Astrocyte (in vitro differentiated cells and primary cell): ENCODE data around the gene PTPRN. TPM values are rescaled to one million over a fixed set of nuclear protein-coding genes. Genes with fewer than 3 reads are reported as not detected.

Source experiments
- DNase-seq: peaks from one replicate; pipeline ENCODE4 v3.0.0-alpha.2; 2010; ENCODE audit warnings: low read depth
- FAIRE-seq: peaks from 2 replicates; lab custom pipeline; 2011; peaks lifted over from hg19 to GRCh38; lab: Jason Lieb, UNC
- H2AFZ ChIP-seq: 2 replicates; pipeline ENCODE4 v1.6.0; 2012; ENCODE audit warnings: low read depth, low read length, inconsistent platforms
- H3K27ac ChIP-seq: 2 replicates; pipeline ENCODE4 v1.5.1; 2011; ENCODE audit warnings: low read depth, low read length, inconsistent platforms
- H3K27me3 ChIP-seq: 2 replicates; pipeline ENCODE4 v1.6.0; 2011; ENCODE audit warnings: low read length, inconsistent platforms; ENCODE audit not compliant: insufficient read depth
- H3K36me3 ChIP-seq: 2 replicates; pipeline ENCODE4 v1.5.1; 2011; ENCODE audit warnings: low read length, inconsistent platforms; ENCODE audit not compliant: insufficient read depth
- H3K4me1 ChIP-seq: 2 replicates; pipeline ENCODE4 v1.5.1; 2011; ENCODE audit warnings: low read length, inconsistent platforms; ENCODE audit not compliant: insufficient read depth
- H3K4me2 ChIP-seq: 2 replicates; pipeline ENCODE4 v1.6.0; 2012; ENCODE audit warnings: low read length, inconsistent platforms
- H3K4me3 ChIP-seq: 2 replicates; pipeline ENCODE4 v1.5.1; 2011; ENCODE audit warnings: low read depth, mild to moderate bottlenecking, low read length, inconsistent platforms; ENCODE audit not compliant: insufficient read depth
- H3K79me2 ChIP-seq: 2 replicates; pipeline ENCODE4 v1.6.0; 2012; ENCODE audit warnings: mild to moderate bottlenecking, low read length, inconsistent platforms; ENCODE audit not compliant: insufficient read depth
- H3K9ac ChIP-seq: 2 replicates; pipeline ENCODE4 v1.6.0; 2012; ENCODE audit warnings: mild to moderate bottlenecking, low read length, inconsistent platforms
- H3K9me3 ChIP-seq: 2 replicates; pipeline ENCODE4 v1.5.1; 2012; ENCODE audit warnings: low read depth, mild to moderate bottlenecking, low read length, inconsistent platforms; ENCODE audit not compliant: insufficient read depth
- H4K20me1 ChIP-seq: 2 replicates; pipeline ENCODE4 v1.6.0; 2012; ENCODE audit warnings: low read length, inconsistent platforms; ENCODE audit not compliant: insufficient read depth
- H3K27ac Mint-ChIP-seq: one replicate; pipeline ENCODE4 v1.8.0; 2021; ENCODE audit warnings: mild to moderate bottlenecking, mixed read lengths; ENCODE audit not compliant: unreplicated experiment
- H3K27me3 Mint-ChIP-seq: one replicate; pipeline ENCODE4 v1.8.0; 2021; ENCODE audit warnings: low read depth, mixed read lengths; ENCODE audit not compliant: unreplicated experiment
- H3K36me3 Mint-ChIP-seq: one replicate; pipeline ENCODE4 v1.8.0; 2021; ENCODE audit warnings: low read depth, mixed read lengths; ENCODE audit not compliant: unreplicated experiment
- H3K4me1 Mint-ChIP-seq: one replicate; pipeline ENCODE4 v1.8.0; 2021; ENCODE audit warnings: low read depth, mixed read lengths; ENCODE audit not compliant: unreplicated experiment
- H3K4me3 Mint-ChIP-seq: one replicate; pipeline ENCODE4 v1.8.0; 2021; ENCODE audit warnings: mild to moderate bottlenecking, moderate library complexity, mixed read lengths; ENCODE audit not compliant: unreplicated experiment
- H3K9me3 Mint-ChIP-seq: one replicate; pipeline ENCODE4 v1.8.0; 2021; ENCODE audit warnings: mild to moderate bottlenecking, mixed read lengths; ENCODE audit not compliant: unreplicated experiment
- EZH2 ChIP-seq: IDR thresholded peaks from 2 replicates; pipeline ENCODE4 v1.6.1; 2012; ENCODE audit warnings: mild to moderate bottlenecking, low read length, inconsistent platforms; ENCODE audit not compliant: insufficient read depth
- total RNA-seq: library from RNA; stranded (reverse); gene quantifications from 2 replicates; pipeline ENCODE4 v1.2.1, GENCODE V29; 2021
- TF ChIP-seq, protein P1 (sequence below): IDR thresholded peaks from 2 replicates; pipeline ENCODE4 v1.5.1; 2011; ENCODE audit warnings: low read depth, mild to moderate bottlenecking, inconsistent platforms, low read length, moderate library complexity; ENCODE audit not compliant: insufficient read depth

Gene PTPRN
- total RNA-seq, 1 donor from 2014 or later = 76.6 TPM

- TF ChIP-seq, protein P1, sequence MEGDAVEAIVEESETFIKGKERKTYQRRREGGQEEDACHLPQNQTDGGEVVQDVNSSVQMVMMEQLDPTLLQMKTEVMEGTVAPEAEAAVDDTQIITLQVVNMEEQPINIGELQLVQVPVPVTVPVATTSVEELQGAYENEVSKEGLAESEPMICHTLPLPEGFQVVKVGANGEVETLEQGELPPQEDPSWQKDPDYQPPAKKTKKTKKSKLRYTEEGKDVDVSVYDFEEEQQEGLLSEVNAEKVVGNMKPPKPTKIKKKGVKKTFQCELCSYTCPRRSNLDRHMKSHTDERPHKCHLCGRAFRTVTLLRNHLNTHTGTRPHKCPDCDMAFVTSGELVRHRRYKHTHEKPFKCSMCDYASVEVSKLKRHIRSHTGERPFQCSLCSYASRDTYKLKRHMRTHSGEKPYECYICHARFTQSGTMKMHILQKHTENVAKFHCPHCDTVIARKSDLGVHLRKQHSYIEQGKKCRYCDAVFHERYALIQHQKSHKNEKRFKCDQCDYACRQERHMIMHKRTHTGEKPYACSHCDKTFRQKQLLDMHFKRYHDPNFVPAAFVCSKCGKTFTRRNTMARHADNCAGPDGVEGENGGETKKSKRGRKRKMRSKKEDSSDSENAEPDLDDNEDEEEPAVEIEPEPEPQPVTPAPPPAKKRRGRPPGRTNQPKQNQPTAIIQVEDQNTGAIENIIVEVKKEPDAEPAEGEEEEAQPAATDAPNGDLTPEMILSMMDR = no peak
- no peak for TF ChIP-seq EZH2
- no peak overlapping the region for H3K4me3 Mint-ChIP-seq
These were observed 39.7 kb downstream of the PTPRN start for GRCh38 chr2:219269362-219270054.

GRCh38 chr2:219268294-219268693, 40.9 kb downstream of the PTPRN start:
- H3K9ac ChIP-seq = no peak overlapping the region
- Mint-ChIP-seq H3K27me3 (peaks cover 23% of the 10 kb centered on the region), H3K9me3 (no peaks in the 10 kb centered on the region), H3K4me3 (no peak overlapping the region), H3K27ac (no peak overlapping the region), H3K4me1 (peaks cover 5% of the 10 kb centered on the region), H3K36me3 (no peaks in the 10 kb centered on the region)
- no peaks in the 10 kb centered on the region for H4K20me1 ChIP-seq
- peaks cover 4% of the 10 kb centered on the region for H3K27me3 ChIP-seq
- FAIRE-seq (no peak), DNase-seq (no peak)
- no peak overlapping the region for H3K4me3 ChIP-seq
- H3K27ac ChIP-seq = no peak overlapping the region
- H3K79me2 ChIP-seq = no peaks in the 10 kb centered on the region
- TF ChIP-seq, protein P1 = no peak
- no peak for TF ChIP-seq EZH2
- no peaks in the 10 kb centered on the region for H3K36me3 ChIP-seq
- peaks cover under 1% of the 10 kb centered on the region for H3K4me1 ChIP-seq
- no peak overlapping the region for H2AFZ ChIP-seq
- H3K9me3 ChIP-seq = no peaks in the 10 kb centered on the region
- H3K4me2 ChIP-seq = no peak overlapping the region

More at GRCh38 chr2:219269362-219270054, 39.7 kb downstream of the PTPRN start:
- H3K4me2 ChIP-seq = no peak overlapping the region
- no peaks in the 10 kb centered on the region for H3K79me2 ChIP-seq
- Mint-ChIP-seq H3K36me3 (no peaks in the 10 kb centered on the region), H3K4me1 (peaks cover 15% of the 10 kb centered on the region), H3K9me3 (no peaks in the 10 kb centered on the region), H3K27me3 (peaks cover 23% of the 10 kb centered on the region), H3K27ac (no peak overlapping the region)
- no peak overlapping the region for H3K9ac ChIP-seq
- DNase-seq = no peak
- no peak for FAIRE-seq
- H4K20me1 ChIP-seq = no peaks in the 10 kb centered on the region
- peaks cover 13% of the 10 kb centered on the region for H3K4me1 ChIP-seq
- no peak overlapping the region for H3K4me3 ChIP-seq
- no peak overlapping the region for H3K27ac ChIP-seq
- H3K36me3 ChIP-seq = no peaks in the 10 kb centered on the region
- no peak overlapping the region for H2AFZ ChIP-seq
- H3K9me3 ChIP-seq = no peaks in the 10 kb centered on the region
- H3K27me3 ChIP-seq = peaks cover 1% of the 10 kb centered on the region

DNA sequence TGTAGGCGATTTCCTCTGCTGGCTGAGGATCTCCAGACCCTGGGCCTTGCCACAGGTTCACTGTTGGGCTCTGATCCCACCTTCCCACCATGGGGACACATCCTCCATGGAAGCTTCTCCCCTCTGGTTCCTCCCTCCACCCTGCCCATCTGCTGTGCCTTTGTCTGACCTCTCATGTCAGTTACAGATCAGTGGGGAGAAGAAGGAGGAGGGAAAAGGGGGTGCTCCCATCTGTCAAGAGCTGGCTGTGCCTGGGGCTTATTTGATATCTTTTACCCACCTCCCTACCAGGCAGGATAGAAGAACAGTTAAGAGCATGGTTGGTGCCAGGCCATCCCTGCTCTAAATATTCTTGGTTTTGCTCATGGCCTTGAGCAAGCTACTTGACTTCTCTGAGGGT, 42.3 kb downstream of the PTPRN start:
- Histone ChIP-seq H3K27me3 (peaks cover 4% of the 10 kb centered on the region), H3K4me2 (no peak overlapping the region), H3K9ac (no peak overlapping the region), H3K4me3 (no peak overlapping the region), H3K9me3 (no peaks in the 10 kb centered on the region), H2AFZ (no peak overlapping the region), H3K27ac (no peak overlapping the region), H3K79me2 (no peaks in the 10 kb centered on the region), H4K20me1 (no peaks in the 10 kb centered on the region), H3K4me1 (no peaks in the 10 kb centered on the region), H3K36me3 (no peaks in the 10 kb centered on the region)
- peaks cover 5% of the 10 kb centered on the region for H3K4me1 Mint-ChIP-seq
- no peak overlapping the region for H3K27ac Mint-ChIP-seq
- H3K36me3 Mint-ChIP-seq = no peaks in the 10 kb centered on the region
- DNase-seq = no peak
- no peaks in the 10 kb centered on the region for H3K9me3 Mint-ChIP-seq
- H3K4me3 Mint-ChIP-seq = no peak overlapping the region
- no peak for TF ChIP-seq EZH2
- TF ChIP-seq, protein P1 = no peak
- no peak for FAIRE-seq
- H3K27me3 Mint-ChIP-seq = peaks cover 23% of the 10 kb centered on the region
